Loucy (cell line): ENCODE results near the gene PLEKHF1.

ENCODE experiments used
- H2AFZ ChIP-seq: fragments of 200-600 bp; sonication (generic); 2 replicates; pipeline ENCODE4 v1.6.0; 2016; ENCODE audit warnings: antibody characterized with exemption, mild to moderate bottlenecking, low read length, moderate library complexity
- H3F3A ChIP-seq: fragments of 200-600 bp; 2 replicates; pipeline ENCODE4 v1.6.0; 2016; ENCODE audit warnings: antibody characterized with exemption, low read depth, mild to moderate bottlenecking
- H3K27me3 ChIP-seq: fragments of 200-600 bp; sonication (generic); 2 replicates; pipeline ENCODE4 v1.6.1; 2014; ENCODE audit warnings: low read length, mild to moderate bottlenecking; ENCODE audit not compliant: insufficient read depth, poor library complexity, severe bottlenecking
- H3K36me3 ChIP-seq: fragments of 200-600 bp; sonication (generic); 2 replicates; pipeline ENCODE4 v1.6.1; 2016; ENCODE audit warnings: low read length; ENCODE audit not compliant: insufficient read depth
- H3K4me1 ChIP-seq: fragments of 200-600 bp; sonication (generic); 2 replicates; pipeline ENCODE4 v1.5.1; 2014; ENCODE audit warnings: low read length, mild to moderate bottlenecking; ENCODE audit not compliant: insufficient read depth, poor library complexity, severe bottlenecking
- H3K4me2 ChIP-seq: fragments of 200-600 bp; sonication (generic); 2 replicates; pipeline ENCODE4 v1.6.0; 2014; ENCODE audit warnings: antibody characterized with exemption, low read length, low read depth, mild to moderate bottlenecking; ENCODE audit not compliant: poor library complexity, severe bottlenecking
- H3K4me3 ChIP-seq: fragments of 200-600 bp; sonication (generic); 2 replicates; pipeline ENCODE4 v1.5.1; 2014; ENCODE audit warnings: low read length, mild to moderate bottlenecking, mixed read lengths; ENCODE audit not compliant: poor library complexity, severe bottlenecking
- H3K79me2 ChIP-seq: fragments of 200-600 bp; sonication (generic); 2 replicates; pipeline ENCODE4 v1.6.1; 2014; ENCODE audit warnings: low read length; ENCODE audit not compliant: insufficient read depth
- H3K9ac ChIP-seq: fragments of 200-600 bp; sonication (generic); 2 replicates; pipeline ENCODE4 v1.6.0; 2014; ENCODE audit warnings: mild to moderate bottlenecking, low read depth, low read length, moderate library complexity; ENCODE audit not compliant: poor library complexity, severe bottlenecking
- H3K9me2 ChIP-seq: fragments of 200-600 bp; sonication (generic); replicated peaks from 2 replicates; pipeline ENCODE4 v1.6.1; 2016; ENCODE audit warnings: low read depth, low read length, mixed read lengths
- H3K9me3 ChIP-seq: fragments of 200-600 bp; sonication (generic); 2 replicates; pipeline ENCODE4 v1.6.1; 2014; ENCODE audit warnings: mild to moderate bottlenecking, antibody characterized with exemption, low read length, low read depth; ENCODE audit not compliant: insufficient read depth
- H4K20me1 ChIP-seq: fragments of 200-600 bp; sonication (generic); 2 replicates; pipeline ENCODE4 v1.6.0; 2014; ENCODE audit warnings: antibody characterized with exemption, low read length, mild to moderate bottlenecking; ENCODE audit not compliant: insufficient read depth, poor library complexity, severe bottlenecking
- EZH2phosphoT487 ChIP-seq: fragments of 200-600 bp; IDR thresholded peaks from 2 replicates; pipeline ENCODE4 v1.6.1; 2018; ENCODE audit warnings: antibody characterized with exemption, mild to moderate bottlenecking, moderate library complexity, borderline replicate concordance
- TF ChIP-seq, protein P1 (sequence below): fragments of 200-600 bp; sonication (generic); conservative IDR thresholded peaks from 2 replicates; pipeline ENCODE4 v1.5.1; 2014; ENCODE audit warnings: mild to moderate bottlenecking, antibody characterized with exemption, low read length

Gene PLEKHF1

DNA sequence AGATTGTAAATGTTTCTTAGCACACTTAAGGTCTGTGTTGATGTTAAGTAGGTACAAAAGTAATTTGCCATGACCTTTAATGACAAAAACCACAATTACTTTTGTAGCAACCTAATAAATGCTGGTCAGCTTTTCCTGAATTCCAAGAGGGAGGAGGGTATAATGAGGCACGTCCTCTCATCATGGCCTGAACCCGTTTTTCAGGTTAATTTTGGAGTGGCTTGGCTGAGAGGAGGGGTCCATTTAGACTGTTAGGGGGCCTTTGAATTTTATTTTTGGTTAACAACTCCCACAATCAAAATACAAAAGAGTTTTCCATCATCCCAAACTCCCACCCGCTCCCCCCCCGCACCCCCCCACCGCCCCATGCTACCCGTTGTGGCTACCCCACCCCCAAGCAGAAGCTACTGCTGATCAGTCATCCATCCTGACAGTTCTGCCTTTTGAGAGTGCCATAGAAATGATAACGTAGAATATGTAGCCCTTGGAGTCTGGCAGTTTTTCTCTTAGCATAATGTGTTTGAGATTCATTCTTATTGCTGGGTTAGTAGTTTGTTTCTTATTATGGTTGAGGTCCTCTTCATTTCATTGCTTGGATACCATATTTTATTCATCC lies 14.4 kb upstream of the PLEKHF1 start:
- H3F3A ChIP-seq, result no peaks in the 10 kb centered on the region
- H3K9me3 ChIP-seq, result no peaks in the 10 kb centered on the region
- peaks cover 5% of the 10 kb centered on the region for H3K4me1 ChIP-seq
- H4K20me1 ChIP-seq, result no peaks in the 10 kb centered on the region
- no peak overlapping the region for H3K4me2 ChIP-seq
- H3K9me2 ChIP-seq, result no peaks in the 10 kb centered on the region
- no peak overlapping the region for H3K4me3 ChIP-seq
- TF ChIP-seq, protein P1, sequence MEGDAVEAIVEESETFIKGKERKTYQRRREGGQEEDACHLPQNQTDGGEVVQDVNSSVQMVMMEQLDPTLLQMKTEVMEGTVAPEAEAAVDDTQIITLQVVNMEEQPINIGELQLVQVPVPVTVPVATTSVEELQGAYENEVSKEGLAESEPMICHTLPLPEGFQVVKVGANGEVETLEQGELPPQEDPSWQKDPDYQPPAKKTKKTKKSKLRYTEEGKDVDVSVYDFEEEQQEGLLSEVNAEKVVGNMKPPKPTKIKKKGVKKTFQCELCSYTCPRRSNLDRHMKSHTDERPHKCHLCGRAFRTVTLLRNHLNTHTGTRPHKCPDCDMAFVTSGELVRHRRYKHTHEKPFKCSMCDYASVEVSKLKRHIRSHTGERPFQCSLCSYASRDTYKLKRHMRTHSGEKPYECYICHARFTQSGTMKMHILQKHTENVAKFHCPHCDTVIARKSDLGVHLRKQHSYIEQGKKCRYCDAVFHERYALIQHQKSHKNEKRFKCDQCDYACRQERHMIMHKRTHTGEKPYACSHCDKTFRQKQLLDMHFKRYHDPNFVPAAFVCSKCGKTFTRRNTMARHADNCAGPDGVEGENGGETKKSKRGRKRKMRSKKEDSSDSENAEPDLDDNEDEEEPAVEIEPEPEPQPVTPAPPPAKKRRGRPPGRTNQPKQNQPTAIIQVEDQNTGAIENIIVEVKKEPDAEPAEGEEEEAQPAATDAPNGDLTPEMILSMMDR, result no peak
- no peak for TF ChIP-seq EZH2phosphoT487
- H3K9ac ChIP-seq, result no peak overlapping the region
- no peak overlapping the region for H2AFZ ChIP-seq
- H3K36me3 ChIP-seq, result no peaks in the 10 kb centered on the region
- no peaks in the 10 kb centered on the region for H3K79me2 ChIP-seq
- H3K27me3 ChIP-seq, result no peaks in the 10 kb centered on the region

DNA sequence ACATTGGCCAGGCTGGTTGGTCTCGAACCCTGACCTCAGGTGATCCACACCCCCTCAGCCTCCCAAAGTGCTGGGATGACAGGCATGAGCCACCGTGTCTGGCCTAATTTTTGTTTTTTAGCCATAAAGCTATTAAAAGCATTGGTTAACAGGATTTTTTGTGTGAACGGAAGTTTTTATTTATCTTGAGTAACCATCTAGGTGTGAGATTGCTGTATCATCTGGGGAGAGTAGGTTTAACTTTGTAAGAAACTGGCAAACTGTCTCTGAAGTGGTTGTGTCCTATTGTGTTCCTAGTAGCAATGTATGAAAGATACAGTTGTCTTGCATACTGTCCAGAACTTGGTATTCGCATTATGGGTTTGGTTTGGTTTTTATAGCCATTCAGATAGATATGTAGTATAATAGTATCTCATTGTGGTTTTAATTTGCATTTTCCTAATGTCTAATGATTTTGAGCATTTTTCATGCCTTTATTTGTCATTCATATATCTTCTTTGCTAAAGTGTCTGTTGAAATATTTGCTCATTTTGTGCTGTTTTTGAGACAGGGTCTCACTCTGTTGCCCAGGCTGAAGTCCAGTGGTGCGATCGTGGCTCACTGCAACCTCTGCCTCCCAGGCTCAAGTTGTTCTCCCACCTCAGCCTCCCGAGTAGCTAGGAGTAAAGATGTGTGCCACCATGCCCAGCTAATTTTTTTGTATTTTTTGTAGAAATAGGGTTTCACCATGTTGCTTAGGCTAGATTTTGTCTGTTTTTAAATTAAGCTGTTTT lies 13.5 kb upstream of the PLEKHF1 start:
- Histone ChIP-seq H4K20me1 (no peaks in the 10 kb centered on the region), H3K4me1 (no peaks in the 10 kb centered on the region), H3K9ac (no peak overlapping the region), H3F3A (no peaks in the 10 kb centered on the region), H2AFZ (no peak overlapping the region), H3K4me3 (no peak overlapping the region), H3K79me2 (no peaks in the 10 kb centered on the region), H3K27me3 (no peaks in the 10 kb centered on the region), H3K36me3 (no peaks in the 10 kb centered on the region), H3K9me3 (no peaks in the 10 kb centered on the region), H3K9me2 (no peaks in the 10 kb centered on the region), H3K4me2 (no peak overlapping the region)
- TF ChIP-seq, protein P1, result no peak
- TF ChIP-seq EZH2phosphoT487, result no peak

DNA sequence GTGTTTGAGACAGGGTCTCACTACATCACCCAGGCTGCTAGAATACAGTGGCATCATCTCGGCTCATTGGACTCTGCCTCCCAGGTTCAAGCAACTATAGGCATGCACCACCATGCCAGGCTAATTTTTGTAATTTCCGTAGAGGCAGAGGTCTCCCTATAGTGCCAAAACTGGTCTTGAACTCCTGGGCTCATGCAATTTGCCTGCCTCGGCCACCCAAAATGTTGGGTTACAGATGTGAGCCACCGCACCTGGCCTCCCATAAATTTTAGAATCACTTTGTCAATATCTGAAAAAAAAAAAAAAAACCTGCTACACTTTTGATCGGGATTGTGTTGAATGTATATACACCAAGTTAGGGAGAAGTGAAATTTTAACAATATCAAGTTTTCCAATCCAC lies 11.9 kb upstream of the PLEKHF1 start:
- Histone ChIP-seq H3K4me2 (no peak overlapping the region), H3K9me3 (no peaks in the 10 kb centered on the region), H2AFZ (no peak overlapping the region), H3K4me1 (no peaks in the 10 kb centered on the region), H3K27me3 (no peaks in the 10 kb centered on the region), H3F3A (no peaks in the 10 kb centered on the region), H3K79me2 (no peaks in the 10 kb centered on the region), H4K20me1 (no peaks in the 10 kb centered on the region), H3K9ac (no peak overlapping the region), H3K36me3 (no peaks in the 10 kb centered on the region), H3K4me3 (no peak overlapping the region), H3K9me2 (no peaks in the 10 kb centered on the region)
- TF ChIP-seq EZH2phosphoT487, result no peak
- TF ChIP-seq, protein P1, result no peak
